DOHH2 (cell line): ENCODE data around the gene BTBD18.
"Not testable (repeated sequence)": the region's sequence is repeated elsewhere in the genome, so short reads cannot be mapped to it uniquely, and the experiment has no call there.

Experiments
- EZH2phosphoT487 ChIP-seq: fragments of 200-600 bp; sonication (generic); IDR thresholded peaks from 2 replicates; pipeline ENCODE4 v1.6.1; 2017; ENCODE audit warnings: borderline replicate concordance, mild to moderate bottlenecking, antibody characterized with exemption, low read length, moderate library complexity, mixed read lengths
- TF ChIP-seq, protein P1 (sequence below): fragments of 200-600 bp; sonication (generic); IDR thresholded peaks from one replicate; pipeline ENCODE4 v1.5.1; 2014; ENCODE audit warnings: antibody characterized with exemption, mild to moderate bottlenecking, low read depth, low read length; ENCODE audit not compliant: poor library complexity, severe bottlenecking

DNA sequence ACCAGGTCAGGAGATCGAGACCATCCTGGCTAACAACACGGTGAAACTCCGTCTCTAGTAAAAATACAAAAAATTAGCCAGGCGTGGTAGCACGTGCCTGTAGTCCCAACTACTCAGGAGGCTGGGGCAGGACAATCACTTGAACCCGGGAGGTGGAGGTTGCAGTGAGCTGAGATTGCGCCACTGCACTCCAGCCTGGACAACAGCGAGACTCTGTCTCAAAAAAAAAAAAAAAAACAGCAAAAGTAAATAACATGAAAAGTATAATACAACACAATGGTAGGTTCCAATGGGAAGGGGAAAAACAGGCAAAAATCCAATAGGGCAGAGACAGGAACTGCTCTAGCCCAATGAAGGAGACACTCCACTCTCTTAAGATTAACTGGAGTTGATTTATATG, 46.2 kb downstream of the BTBD18 start:
- TF ChIP-seq, protein P1, sequence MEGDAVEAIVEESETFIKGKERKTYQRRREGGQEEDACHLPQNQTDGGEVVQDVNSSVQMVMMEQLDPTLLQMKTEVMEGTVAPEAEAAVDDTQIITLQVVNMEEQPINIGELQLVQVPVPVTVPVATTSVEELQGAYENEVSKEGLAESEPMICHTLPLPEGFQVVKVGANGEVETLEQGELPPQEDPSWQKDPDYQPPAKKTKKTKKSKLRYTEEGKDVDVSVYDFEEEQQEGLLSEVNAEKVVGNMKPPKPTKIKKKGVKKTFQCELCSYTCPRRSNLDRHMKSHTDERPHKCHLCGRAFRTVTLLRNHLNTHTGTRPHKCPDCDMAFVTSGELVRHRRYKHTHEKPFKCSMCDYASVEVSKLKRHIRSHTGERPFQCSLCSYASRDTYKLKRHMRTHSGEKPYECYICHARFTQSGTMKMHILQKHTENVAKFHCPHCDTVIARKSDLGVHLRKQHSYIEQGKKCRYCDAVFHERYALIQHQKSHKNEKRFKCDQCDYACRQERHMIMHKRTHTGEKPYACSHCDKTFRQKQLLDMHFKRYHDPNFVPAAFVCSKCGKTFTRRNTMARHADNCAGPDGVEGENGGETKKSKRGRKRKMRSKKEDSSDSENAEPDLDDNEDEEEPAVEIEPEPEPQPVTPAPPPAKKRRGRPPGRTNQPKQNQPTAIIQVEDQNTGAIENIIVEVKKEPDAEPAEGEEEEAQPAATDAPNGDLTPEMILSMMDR, result not testable (repeated sequence)
- not testable (repeated sequence) for TF ChIP-seq EZH2phosphoT487
